ENCODE results near the gene ARHGAP42.

The ARHGAP42 gene

DNA sequence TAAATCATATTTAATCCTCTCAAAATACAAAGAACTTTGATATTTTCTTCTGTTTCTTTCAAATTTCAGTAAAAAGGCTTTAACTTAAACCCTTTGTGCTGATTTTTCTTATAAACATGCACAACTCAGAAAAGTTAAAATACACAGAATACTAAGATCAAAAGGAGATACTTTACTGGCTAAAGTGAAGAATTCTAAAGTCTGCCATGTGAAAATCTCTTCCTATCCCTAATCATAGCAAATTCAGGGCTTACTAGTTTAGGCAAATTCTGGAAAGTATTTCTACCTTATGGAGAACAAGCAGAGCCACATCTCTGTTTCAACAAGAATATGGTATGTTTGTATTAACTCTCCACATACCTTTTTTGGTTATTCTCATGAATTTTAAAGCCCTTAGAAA, 345.9 kb downstream of the ARHGAP42 start:
- Mint-ChIP-seq H3K4me1 (ENCODE audit: low read depth) (peaks cover 13% of the 10 kb centered on the region), H3K27me3 (no peaks in the 10 kb centered on the region), H3K36me3 (ENCODE audit: low read depth) (no peaks in the 10 kb centered on the region), H3K27ac (no peak overlapping the region), H3K9me3 (peaks cover 9% of the 10 kb centered on the region), H3K4me3 (no peak overlapping the region)
- intact Hi-C loops (cut with micrococcal nuclease) = no loop called here

- Mint-ChIP-seq H3K4me3 (no peak overlapping the region), H3K9me3 (peaks cover 9% of the 10 kb centered on the region), H3K4me1 (ENCODE audit: low read depth) (peaks cover 13% of the 10 kb centered on the region), H3K27me3 (no peaks in the 10 kb centered on the region), H3K36me3 (ENCODE audit: low read depth) (no peaks in the 10 kb centered on the region), H3K27ac (no peak overlapping the region)
- intact Hi-C loops (cut with micrococcal nuclease) = no loop called here
These were observed 347.0 kb downstream of the ARHGAP42 start for GRCh38 chr11:101034076-101034475.

- intact Hi-C loops (cut with micrococcal nuclease) = no loop called here
- H3K27ac Mint-ChIP-seq = no peak overlapping the region
- H3K9me3 Mint-ChIP-seq = peaks cover 9% of the 10 kb centered on the region
- no peak overlapping the region for H3K4me3 Mint-ChIP-seq
- no peaks in the 10 kb centered on the region for H3K36me3 Mint-ChIP-seq (ENCODE audit: low read depth)
- no peaks in the 10 kb centered on the region for H3K27me3 Mint-ChIP-seq
- H3K4me1 Mint-ChIP-seq (ENCODE audit: low read depth) = peaks cover 8% of the 10 kb centered on the region
These were observed 348.8 kb downstream of the ARHGAP42 start for GRCh38 chr11:101035872-101036271.

Data from dendritic cell treated with granulocyte-macrophage colony-stimulating factor and Interleukin-4, amounts not matched to agents 40 ng/mL and 50 ng/mL, for 4 days (primary cell).